HepG2 (cell line): Measurements from ENCODE around the gene ARRDC3. TPM values are rescaled to one million over a fixed set of nuclear protein-coding genes. Genes with fewer than 3 reads are reported as not detected.

Source experiments
- ARNT2 ChIP-seq: sonication (generic); formaldehyde crosslinking; IDR thresholded peaks from 2 replicates; pipeline ENCODE4 v1.8.0; 2022; ENCODE audit warnings: mild to moderate bottlenecking, low read depth, missing genetic modification reagents, moderate library complexity
- CREB1 ChIP-seq, 2 experiments: fragments of 450-650 bp in 1 of 2; IDR thresholded peaks; 2 replicates each; pipeline ENCODE4 v1.6.1; 2016 to 2017; ENCODE audit warnings: control low read depth in 1 of 2, mild to moderate bottlenecking in 1 of 2, missing compliant biosample characterization in 1 of 2, missing genetic modification characterization in 1 of 2
- E2F2 ChIP-seq: sonication (generic); formaldehyde crosslinking; IDR thresholded peaks from 2 replicates; pipeline ENCODE4 v1.4.0; 2020; ENCODE audit warnings: missing genetic modification reagents, borderline replicate concordance
- FOXA3 ChIP-seq: IDR thresholded peaks from 2 replicates; pipeline ENCODE4 v1.6.1; 2016; ENCODE audit warnings: missing genetic modification reagents, missing compliant biosample characterization
- FOXK2 ChIP-seq: fragments of 450-650 bp; IDR thresholded peaks from 2 replicates; pipeline ENCODE4 v1.6.1; 2016
- GABPA ChIP-seq, 2 experiments: IDR thresholded peaks; 2 replicates each; pipeline ENCODE4 v1.6.1; 2011 to 2016; ENCODE audit warnings: low read depth in 2 of 2, low read length in 1 of 2, missing biosample characterization in 1 of 2, missing genetic modification characterization in 1 of 2
- HDAC1 ChIP-seq: sonication (generic); formaldehyde crosslinking; IDR thresholded peaks from 2 replicates; pipeline ENCODE4 v1.5.1; 2020; ENCODE audit warnings: mild to moderate bottlenecking, missing genetic modification reagents
- HOXA3 ChIP-seq: sonication (generic); formaldehyde crosslinking; IDR thresholded peaks from 2 replicates; pipeline ENCODE4 v1.5.0; 2020; ENCODE audit warnings: missing genetic modification reagents
- KAT2B ChIP-seq: fragments of 150-350 bp; IDR thresholded peaks from 2 replicates; pipeline ENCODE4 v1.6.1; 2014; ENCODE audit warnings: low read depth, low read length, borderline replicate concordance
- KDM2A ChIP-seq: sonication (generic); formaldehyde crosslinking; IDR thresholded peaks from 2 replicates; pipeline ENCODE4 v1.4.0; 2020; ENCODE audit warnings: low read depth, missing genetic modification reagents, borderline replicate concordance
- MAFK ChIP-seq, 2 experiments: IDR thresholded peaks in 1 of 2; conservative IDR thresholded peaks in 1 of 2; 2 replicates each; pipeline ENCODE4 v1.6.1; 2011; ENCODE audit warnings: improper control_type of control experiment in 2 of 2, low read length in 2 of 2
- MXD1 ChIP-seq: sonication (generic); formaldehyde crosslinking; IDR thresholded peaks from 2 replicates; pipeline ENCODE4 v1.4.0; 2020; ENCODE audit warnings: mild to moderate bottlenecking, missing genetic modification reagents
- NFYC ChIP-seq: IDR thresholded peaks from 2 replicates; pipeline ENCODE4 v1.6.1; 2016; ENCODE audit warnings: missing genetic modification reagents, missing compliant biosample characterization
- RAD21 ChIP-seq: fragments of 450-650 bp; formaldehyde crosslinking; IDR thresholded peaks from 2 replicates; pipeline ENCODE4 v1.5.0; 2020; ENCODE audit warnings: mild to moderate bottlenecking
- SKI ChIP-seq: fragments of 450-650 bp; IDR thresholded peaks from one replicate; pipeline ENCODE4 v1.6.1; 2018; ENCODE audit warnings: mild to moderate bottlenecking; ENCODE audit not compliant: partially characterized antibody
- SP4 ChIP-seq: sonication (generic); formaldehyde crosslinking; IDR thresholded peaks from 2 replicates; pipeline ENCODE4 v1.8.1; 2023; ENCODE audit warnings: mild to moderate bottlenecking, missing genetic modification reagents
- SRSF9 ChIP-seq: fragments of 200-400 bp; formaldehyde crosslinking; IDR thresholded peaks from 2 replicates; pipeline ENCODE4 v1.6.1; 2018; ENCODE audit warnings: borderline replicate concordance, mild to moderate bottlenecking, low read depth, low read length; ENCODE audit not compliant: insufficient read depth, poor library complexity, severe bottlenecking
- TBX3 ChIP-seq: fragments of 450-650 bp; IDR thresholded peaks from 2 replicates; pipeline ENCODE4 v1.6.1; 2017; ENCODE audit warnings: antibody characterized with exemption, mild to moderate bottlenecking, inconsistent platforms, borderline replicate concordance
- ZBTB38 ChIP-seq: sonication (generic); formaldehyde crosslinking; IDR thresholded peaks from 2 replicates; pipeline ENCODE4 v1.5.1; 2020; ENCODE audit warnings: mild to moderate bottlenecking, missing genetic modification reagents
- ZFY ChIP-seq: sonication (generic); formaldehyde crosslinking; IDR thresholded peaks from 2 replicates; pipeline ENCODE4 v1.4.0; 2020; ENCODE audit warnings: missing genetic modification reagents
- ZNF10 ChIP-seq: sonication (generic); formaldehyde crosslinking; IDR thresholded peaks from 2 replicates; pipeline ENCODE4 v1.4.0; 2020; ENCODE audit warnings: mild to moderate bottlenecking, low read depth, missing genetic modification reagents, borderline replicate concordance
- ZNF331 ChIP-seq: sonication (generic); formaldehyde crosslinking; IDR thresholded peaks from 2 replicates; pipeline ENCODE4 v1.4.0; 2020; ENCODE audit warnings: missing genetic modification reagents
- ZNF569 ChIP-seq: sonication (generic); formaldehyde crosslinking; IDR thresholded peaks from 2 replicates; pipeline ENCODE4 v1.5.0; 2020; ENCODE audit warnings: mild to moderate bottlenecking, missing genetic modification reagents, moderate library complexity, borderline replicate concordance
- ZNF788 ChIP-seq: sonication (generic); formaldehyde crosslinking; IDR thresholded peaks from 2 replicates; pipeline ENCODE4 v1.5.0; 2020; ENCODE audit warnings: mild to moderate bottlenecking, missing genetic modification reagents, borderline replicate concordance
- polyA plus RNA-seq, 8 experiments: library from polyadenylated mRNA; depleted of rRNA in 3 of 8; stranded (reverse) in 7 of 8; unstranded in 1 of 8; fragments of >200 nt; fragmentation: Illumina TruSeq in 4 of 8; extraction: Trizol in 4 of 8; gene quantifications; 2 replicates each; pipeline versions ENCODE4 v1.2.1 to v1.2.3, GENCODE V29; 2011 to 2016; ENCODE audit warnings: low read depth in 4 of 8, missing spikeins in 1 of 8, mixed read lengths in 1 of 8; ENCODE audit not compliant: insufficient read depth in 1 of 8
- total RNA-seq, 5 experiments: library from RNA; depleted of rRNA; stranded (reverse); fragments of >200 nt; fragmentation: Illumina TruSeq; extraction: Trizol; gene quantifications; 2 replicates each; pipeline ENCODE4 v1.2.3, GENCODE V29; 2016; ENCODE audit warnings: low read depth in 1 of 5
- TF ChIP-seq, protein P1 (sequence below): fragments of 450-650 bp; IDR thresholded peaks from 2 replicates; pipeline ENCODE4 v1.6.1; 2017

Gene ARRDC3
- total and polyA plus RNA-seq, 2 of the 13 experiments (the other 11 are each of a cell fraction or from before 2014, with no cell fraction given), result 3.4 to 24.4 TPM

GRCh38 chr5:91379914-91380490 lies 3.1 kb downstream of the ARRDC3 start (continued):
- TF ChIP-seq TBX3, result 0 out of 2 replicates have a peak, but pooled peaks have one; percentile 23
- TF ChIP-seq, protein P1, sequence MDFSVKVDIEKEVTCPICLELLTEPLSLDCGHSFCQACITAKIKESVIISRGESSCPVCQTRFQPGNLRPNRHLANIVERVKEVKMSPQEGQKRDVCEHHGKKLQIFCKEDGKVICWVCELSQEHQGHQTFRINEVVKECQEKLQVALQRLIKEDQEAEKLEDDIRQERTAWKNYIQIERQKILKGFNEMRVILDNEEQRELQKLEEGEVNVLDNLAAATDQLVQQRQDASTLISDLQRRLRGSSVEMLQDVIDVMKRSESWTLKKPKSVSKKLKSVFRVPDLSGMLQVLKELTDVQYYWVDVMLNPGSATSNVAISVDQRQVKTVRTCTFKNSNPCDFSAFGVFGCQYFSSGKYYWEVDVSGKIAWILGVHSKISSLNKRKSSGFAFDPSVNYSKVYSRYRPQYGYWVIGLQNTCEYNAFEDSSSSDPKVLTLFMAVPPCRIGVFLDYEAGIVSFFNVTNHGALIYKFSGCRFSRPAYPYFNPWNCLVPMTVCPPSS, result no peak
- no peak for TF ChIP-seq ZNF10
- TF ChIP-seq MAFK (conservative IDR thresholded peaks at IDR 0.05 in 1 of 2, IDR thresholded peaks at IDR 0.05 in 1 of 2; ENCODE audit: low read length in 2 of 2), result peak; percentile 99 to 100
- peak; percentile 47; the same call in 1 of the 2 replicates for TF ChIP-seq ZFY
- TF ChIP-seq ARNT2, result peak; percentile 50; the same call in 1 of the 2 replicates
- TF ChIP-seq SP4 (CRISPR knock-in tag), result peak; percentile 94; the same call in 1 of the 2 replicates
- TF ChIP-seq ZNF331 (CRISPR knock-in tag), result peak; percentile 20; the same call in 1 of the 2 replicates
- TF ChIP-seq ZBTB38 (CRISPR knock-in tag), result 0 out of 2 replicates have a peak, but pooled peaks have one; percentile 51
- TF ChIP-seq FOXA3, result peak; percentile 70
- peak; percentile 39; the same call in 1 of the 2 replicates for TF ChIP-seq HDAC1 (CRISPR knock-in tag)
- peak; percentile 63 for TF ChIP-seq GABPA (IDR thresholded peaks at IDR 0.05; ENCODE audit: low read depth, low read length)
- TF ChIP-seq GABPA (CRISPR knock-in tag; IDR thresholded peaks at IDR 0.05; ENCODE audit: low read depth), result peak; percentile 64; the same call in 1 of the 2 replicates
- peak; percentile 49; the same call in 1 of the 2 replicates for TF ChIP-seq CREB1 (IDR thresholded peaks at IDR 0.05)
- no peak for TF ChIP-seq CREB1 (CRISPR knock-in tag; IDR thresholded peaks at IDR 0.05)
- peak; percentile 88 for TF ChIP-seq FOXK2
- TF ChIP-seq E2F2 (CRISPR knock-in tag), result no peak
- TF ChIP-seq SRSF9, result no peak
- peak; percentile 11; the same call in 1 of the 2 replicates for TF ChIP-seq NFYC (CRISPR knock-in tag)
- no peak for TF ChIP-seq KAT2B
- peak; percentile 21 for TF ChIP-seq RAD21 (CRISPR knock-in tag)
- peak; percentile 81 for TF ChIP-seq SKI
- TF ChIP-seq ZNF788 (CRISPR knock-in tag), result peak; percentile 27; the same call in 1 of the 2 replicates
- TF ChIP-seq ZNF569 (CRISPR knock-in tag), result no peak
- peak; percentile 75 for TF ChIP-seq HOXA3 (CRISPR knock-in tag)
- TF ChIP-seq KDM2A, result peak; percentile 66; the same call in 1 of the 2 replicates
- TF ChIP-seq MXD1, result 0 out of 2 replicates have a peak, but pooled peaks have one; percentile 8
